DMS53 (cell line): ENCODE results near the gene EPB41L2.

Experiments used
- DNase-seq: peaks from one replicate; lab custom pipeline; 2025; lab: John Stamatoyannopoulos, UW

Gene EPB41L2

GRCh38 chr6:131061751-131062119 lies 1.3 kb downstream of the EPB41L2 start:
- DNase-seq, result no peak

GRCh38 chr6:131061041-131061750 lies 1.8 kb downstream of the EPB41L2 start:
- DNase-seq, result no peak

GRCh38 chr6:131060311-131060710 lies 2.7 kb downstream of the EPB41L2 start:
- no peak for DNase-seq

- no peak for DNase-seq
Observed at GRCh38 chr6:131059486-131059885, 3.6 kb downstream of the EPB41L2 start.

GRCh38 chr6:131058236-131058635 lies 4.8 kb downstream of the EPB41L2 start:
- DNase-seq, result no peak

GRCh38 chr6:131054392-131055250 lies 8.4 kb downstream of the EPB41L2 start:
- DNase-seq, result no peak

- no peak for DNase-seq
Observed at GRCh38 chr6:131053546-131054240, 9.4 kb downstream of the EPB41L2 start.

- DNase-seq, result no peak
Observed at GRCh38 chr6:131052181-131052580, 10.9 kb downstream of the EPB41L2 start.

GRCh38 chr6:131051341-131051740 lies 11.7 kb downstream of the EPB41L2 start:
- DNase-seq, result no peak

GRCh38 chr6:131049608-131050007 lies 13.4 kb downstream of the EPB41L2 start:
- DNase-seq, result no peak

- no peak for DNase-seq
Observed at GRCh38 chr6:131048933-131049515, 14.0 kb downstream of the EPB41L2 start.

GRCh38 chr6:131048459-131048858 lies 14.6 kb downstream of the EPB41L2 start:
- no peak for DNase-seq

GRCh38 chr6:131045139-131045538 lies 17.9 kb downstream of the EPB41L2 start:
- DNase-seq, result no peak

- no peak for DNase-seq
Observed at GRCh38 chr6:131043902-131044447, 19.1 kb downstream of the EPB41L2 start.

GRCh38 chr6:131042664-131043063 lies 20.4 kb downstream of the EPB41L2 start:
- no peak for DNase-seq

- no peak for DNase-seq
Observed at GRCh38 chr6:131041814-131042213, 21.2 kb downstream of the EPB41L2 start.

- DNase-seq, result no peak
Observed at GRCh38 chr6:131040866-131041265, 22.2 kb downstream of the EPB41L2 start.

- DNase-seq, result no peak
Observed at GRCh38 chr6:131039345-131039680, 23.7 kb downstream of the EPB41L2 start.

GRCh38 chr6:131038597-131039344 lies 24.3 kb downstream of the EPB41L2 start:
- DNase-seq, result no peak

- DNase-seq, result no peak
Observed at GRCh38 chr6:131037194-131037897, 25.7 kb downstream of the EPB41L2 start.

- DNase-seq, result no peak
Observed at GRCh38 chr6:131036601-131037000, 26.4 kb downstream of the EPB41L2 start.
